DND-41 (cell line): ENCODE results near the gene NR2F6.
"Not testable (repeated sequence)": the region's sequence is repeated elsewhere in the genome, so short reads cannot be mapped to it uniquely, and the experiment has no call there.

ENCODE experiments used
- ATAC-seq: fragments of 200-7000 bp; cut with Tn5 transposase; 3 replicates; pipeline ENCODE4 v1.9.1; 2021; ENCODE audit warnings: low read depth; ENCODE audit not compliant: insufficient read depth
- DNase-seq: peaks from one replicate; pipeline ENCODE4 v3.0.0-alpha.2; 2020
- H2AFZ ChIP-seq: 2 replicates; pipeline ENCODE4 v1.6.0; 2012; ENCODE audit warnings: low read depth, low read length
- H3K27ac ChIP-seq: 2 replicates; pipeline ENCODE4 v1.5.1; 2012; ENCODE audit warnings: low read length, inconsistent platforms
- H3K27me3 ChIP-seq: fragments of 200-600 bp; sonication (generic); 2 replicates; pipeline ENCODE4 v1.6.0; 2012; ENCODE audit warnings: low read length, mild to moderate bottlenecking, inconsistent platforms; ENCODE audit not compliant: insufficient read depth, poor library complexity
- H3K36me3 ChIP-seq: 2 replicates; pipeline ENCODE4 v1.5.1; 2012; ENCODE audit warnings: low read length, inconsistent platforms; ENCODE audit not compliant: insufficient read depth
- H3K4me1 ChIP-seq: 2 replicates; pipeline ENCODE4 v1.5.1; 2012; ENCODE audit warnings: mild to moderate bottlenecking, low read length; ENCODE audit not compliant: insufficient read depth
- H3K4me2 ChIP-seq: 2 replicates; pipeline ENCODE4 v1.6.0; 2012; ENCODE audit warnings: mild to moderate bottlenecking, moderate library complexity, low read length, inconsistent platforms; ENCODE audit not compliant: insufficient read depth
- H3K4me3 ChIP-seq, 2 experiments: fragments of 200-600 bp in 1 of 2; shearing (Covaris generic) in 1 of 2; 2 replicates each; pipeline ENCODE4 v1.5.1; 2012 to 2016; ENCODE audit warnings: inconsistent platforms in 2 of 2, low read length in 2 of 2, mild to moderate bottlenecking in 2 of 2, low read depth in 1 of 2, moderate library complexity in 1 of 2
- H3K79me2 ChIP-seq: 2 replicates; pipeline ENCODE4 v1.6.0; 2012; ENCODE audit warnings: low read length, inconsistent platforms; ENCODE audit not compliant: insufficient read depth
- H3K9ac ChIP-seq: 2 replicates; pipeline ENCODE4 v1.6.0; 2012; ENCODE audit warnings: low read depth, mild to moderate bottlenecking, inconsistent platforms, low read length, moderate library complexity
- H3K9me3 ChIP-seq: 2 replicates; pipeline ENCODE4 v1.5.1; 2012; ENCODE audit warnings: low read length, moderate library complexity, mild to moderate bottlenecking, inconsistent platforms; ENCODE audit not compliant: insufficient read depth, severe bottlenecking
- H4K20me1 ChIP-seq: 2 replicates; pipeline ENCODE4 v1.6.0; 2012; ENCODE audit warnings: low read length; ENCODE audit not compliant: insufficient read depth
- CTCF ChIP-seq: IDR thresholded peaks from 2 replicates; pipeline ENCODE4 v1.5.1; 2012; ENCODE audit warnings: borderline replicate concordance, low read length, moderate library complexity, mild to moderate bottlenecking; ENCODE audit not compliant: poor library complexity, severe bottlenecking; ENCODE audit errors: extremely low read depth
- EZH2 ChIP-seq: IDR thresholded peaks from 3 replicates; pipeline ENCODE4 v1.6.1; 2012; ENCODE audit warnings: borderline replicate concordance, low read depth, mild to moderate bottlenecking, moderate library complexity, low read length, inconsistent platforms; ENCODE audit not compliant: severe bottlenecking

NR2F6 gene

GRCh38 chr19:17194608-17195007 lies 51.1 kb downstream of the NR2F6 start:
- Histone ChIP-seq H3K79me2 (no peaks in the 10 kb centered on the region), H3K4me1 (no peaks in the 10 kb centered on the region), H3K27ac (no peak overlapping the region), H3K4me2 (no peak overlapping the region), H3K36me3 (peaks cover 76% of the 10 kb centered on the region), H4K20me1 (no peaks in the 10 kb centered on the region), H3K4me3 (no peak overlapping the region), H2AFZ (no peak overlapping the region), H3K9me3 (no peaks in the 10 kb centered on the region), H3K9ac (no peak overlapping the region), H3K27me3 (no peaks in the 10 kb centered on the region)
- ATAC-seq: no peak
- no peak for DNase-seq
- TF ChIP-seq CTCF (no peak), EZH2 (no peak)

- Histone ChIP-seq H3K36me3 (peaks cover 78% of the 10 kb centered on the region), H3K4me3 (no peak overlapping the region)
- TF ChIP-seq EZH2: no peak
- no peak for TF ChIP-seq CTCF
Observed at GRCh38 chr19:17192751-17193150, 53.0 kb downstream of the NR2F6 start.

GRCh38 chr19:17191736-17192135 lies 54.0 kb downstream of the NR2F6 start:
- H3K36me3 ChIP-seq: peaks cover 83% of the 10 kb centered on the region
- not testable (repeated sequence) for H3K9me3 ChIP-seq, ATAC-seq, H3K79me2 ChIP-seq, H2AFZ ChIP-seq, H3K4me2 ChIP-seq, H3K27me3 ChIP-seq, H3K9ac ChIP-seq, H3K4me3 ChIP-seq, H3K27ac ChIP-seq, H4K20me1 ChIP-seq, H3K4me1 ChIP-seq, DNase-seq

More at GRCh38 chr19:17192751-17193150, 53.0 kb downstream of the NR2F6 start:
- H2AFZ ChIP-seq: no peak overlapping the region
- no peaks in the 10 kb centered on the region for H3K4me1 ChIP-seq
- no peak overlapping the region for H3K4me2 ChIP-seq
- ATAC-seq (no peak), DNase-seq (no peak)
- H3K9me3 ChIP-seq: no peaks in the 10 kb centered on the region
- H3K27ac ChIP-seq: no peak overlapping the region
- no peaks in the 10 kb centered on the region for H3K79me2 ChIP-seq
- no peaks in the 10 kb centered on the region for H3K27me3 ChIP-seq
- H4K20me1 ChIP-seq: no peaks in the 10 kb centered on the region
- H3K9ac ChIP-seq: no peak overlapping the region

- no peaks in the 10 kb centered on the region for H3K79me2 ChIP-seq
- no peak overlapping the region for H3K4me3 ChIP-seq
- ATAC-seq (no peak), DNase-seq (no peak)
- H3K27me3 ChIP-seq: no peaks in the 10 kb centered on the region
- H3K9me3 ChIP-seq: no peaks in the 10 kb centered on the region
- no peak overlapping the region for H3K27ac ChIP-seq
- H2AFZ ChIP-seq: no peak overlapping the region
- no peaks in the 10 kb centered on the region for H3K4me1 ChIP-seq
- H3K9ac ChIP-seq: no peak overlapping the region
- H4K20me1 ChIP-seq: 0 out of 2 replicates have a peak, but pooled peaks cover 3% of the 10 kb centered on the region
- no peak overlapping the region for H3K4me2 ChIP-seq
- TF ChIP-seq EZH2 (no peak), CTCF (no peak)
- peaks cover 73% of the 10 kb centered on the region for H3K36me3 ChIP-seq
Observed at GRCh38 chr19:17185590-17185989, 60.1 kb downstream of the NR2F6 start.
